IMR-90 (cell line): ENCODE measurements around the gene PDIA3. TPM values are rescaled to one million over a fixed set of nuclear protein-coding genes. Genes with fewer than 3 reads are reported as not detected.

Experiments used
- ATAC-seq: fragments of 200-7000 bp; cut with Tn5 transposase; 2 replicates; pipeline ENCODE4 v1.9.1; 2020; ENCODE audit warnings: low read depth, mild to moderate bottlenecking, moderate library complexity
- BruUV-seq: library from RNA; stranded (reverse); fragments of 400-500 nt; replicated peaks from 2 replicates; lab custom pipeline; 2021; lab: Mats Ljungman, UMichigan
- CTCF ChIA-PET: fragments of 300-600 bp; formaldehyde crosslinking; extraction: SDS; loops from one replicate; lab custom pipeline; 2021; ENCODE audit warnings: antibody characterized with exemption; lab: Yijun Ruan, JAX
- POLR2A ChIA-PET: fragments of 300-600 bp; sonication (Branson Sonifier 250); formaldehyde crosslinking; loops from one replicate; lab custom pipeline; 2022; ENCODE audit warnings: antibody characterized with exemption; ENCODE audit not compliant: unreplicated experiment; lab: Charles Lee
- DNase-seq: peaks from one replicate; pipeline ENCODE4 v3.0.0; 2013
- H2AFZ ChIP-seq: replicated peaks from 2 replicates; pipeline ENCODE3; 2013; ENCODE audit warnings: low read length, mild to moderate bottlenecking; ENCODE audit not compliant: poor library complexity
- H2AK5ac ChIP-seq: 2 replicates; pipeline ENCODE4 v1.6.1; 2013; ENCODE audit warnings: low read depth, low read length, inconsistent platforms
- H2AK9ac ChIP-seq: replicated peaks from 2 replicates; pipeline ENCODE3; 2013; ENCODE audit warnings: mild to moderate bottlenecking, low read depth, low read length, moderate library complexity; ENCODE audit not compliant: poor library complexity
- H2BK120ac ChIP-seq: 2 replicates; pipeline ENCODE4 v1.6.1; 2013; ENCODE audit warnings: low read depth, low read length, inconsistent platforms
- H2BK15ac ChIP-seq: 3 replicates; pipeline ENCODE4 v1.6.1; 2013; ENCODE audit warnings: low read depth, low read length, inconsistent platforms
- H2BK20ac ChIP-seq: 2 replicates; pipeline ENCODE4 v1.6.1; 2013; ENCODE audit warnings: low read depth, mild to moderate bottlenecking, inconsistent platforms, low read length, moderate library complexity
- H2BK5ac ChIP-seq: 2 replicates; pipeline ENCODE4 v1.6.1; 2013; ENCODE audit warnings: mild to moderate bottlenecking, low read depth, low read length, inconsistent platforms; ENCODE audit not compliant: poor library complexity, severe bottlenecking
- H3K14ac ChIP-seq: replicated peaks from 2 replicates; pipeline ENCODE4 v1.6.1; 2013; ENCODE audit warnings: low read depth, low read length, inconsistent platforms
- H3K18ac ChIP-seq: 2 replicates; pipeline ENCODE4 v1.6.1; 2013; ENCODE audit warnings: low read depth, low read length, control low read depth
- H3K23ac ChIP-seq: 2 replicates; pipeline ENCODE4 v1.6.1; 2013; ENCODE audit warnings: low read depth, low read length, inconsistent platforms
- H3K27ac ChIP-seq: 2 replicates; pipeline ENCODE4 v1.5.1; 2013; ENCODE audit warnings: mild to moderate bottlenecking, control low read depth, low read length; ENCODE audit not compliant: insufficient read depth
- H3K27me3 ChIP-seq: 2 replicates; pipeline ENCODE4 v1.6.1; 2013; ENCODE audit warnings: low read length; ENCODE audit not compliant: control insufficient read depth, insufficient read depth
- H3K36me3 ChIP-seq: 2 replicates; pipeline ENCODE4 v1.6.1; 2013; ENCODE audit warnings: low read length, mixed read lengths; ENCODE audit not compliant: control insufficient read depth, insufficient read depth
- H3K4ac ChIP-seq: 2 replicates; pipeline ENCODE4 v1.6.1; 2013; ENCODE audit warnings: low read depth, low read length, inconsistent platforms
- H3K4me1 ChIP-seq: 2 replicates; pipeline ENCODE4 v1.6.1; 2013; ENCODE audit warnings: low read length, mixed read lengths; ENCODE audit not compliant: control insufficient read depth, insufficient read depth
- H3K4me2 ChIP-seq: 2 replicates; pipeline ENCODE4 v1.6.1; 2013; ENCODE audit warnings: low read depth, mild to moderate bottlenecking, control low read depth, low read length, moderate library complexity
- H3K4me3 ChIP-seq: 2 replicates; pipeline ENCODE4 v1.5.1; 2013; ENCODE audit warnings: low read depth, mild to moderate bottlenecking, control low read depth, low read length, moderate library complexity; ENCODE audit not compliant: insufficient read depth
- H3K56ac ChIP-seq: 2 replicates; pipeline ENCODE4 v1.6.1; 2013; ENCODE audit warnings: low read length, inconsistent platforms; ENCODE audit not compliant: insufficient read depth; ENCODE audit errors: extremely low read depth
- H3K79me1 ChIP-seq, 2 experiments: 2 replicates each; pipeline ENCODE4 v1.6.1; 2013; ENCODE audit warnings: low read length in 2 of 2, inconsistent platforms in 1 of 2, low read depth in 1 of 2
- H3K9ac ChIP-seq: 2 replicates; pipeline ENCODE4 v1.6.1; 2013; ENCODE audit warnings: low read depth, low read length, control low read depth
- H3K9me1 ChIP-seq: 2 replicates; pipeline ENCODE4 v1.6.1; 2013; ENCODE audit warnings: low read length, inconsistent platforms; ENCODE audit not compliant: insufficient read depth
- H3K9me3 ChIP-seq: 2 replicates; pipeline ENCODE4 v1.6.1; 2013; ENCODE audit warnings: low read length; ENCODE audit not compliant: control insufficient read depth, insufficient read depth
- H4K20me1 ChIP-seq: 2 replicates; pipeline ENCODE4 v1.6.1; 2013; ENCODE audit warnings: low read length, inconsistent platforms; ENCODE audit not compliant: insufficient read depth
- H4K5ac ChIP-seq: 2 replicates; pipeline ENCODE4 v1.6.1; 2013; ENCODE audit warnings: mild to moderate bottlenecking, low read depth, low read length, control low read depth
- H4K8ac ChIP-seq, 2 experiments: 2 replicates each; pipeline ENCODE4 v1.6.1; 2013; ENCODE audit warnings: low read depth in 2 of 2, low read length in 2 of 2, control low read depth in 1 of 2, inconsistent platforms in 1 of 2
- H4K91ac ChIP-seq: 2 replicates; pipeline ENCODE4 v1.6.1; 2013; ENCODE audit warnings: low read depth, low read length, inconsistent platforms; ENCODE audit not compliant: insufficient read depth
- BHLHE40 ChIP-seq: fragments of 150-350 bp; IDR thresholded peaks from 2 replicates; pipeline ENCODE4 v1.6.1; 2016; ENCODE audit warnings: mild to moderate bottlenecking, low read depth, low read length
- ELK1 ChIP-seq: fragments of 150-350 bp; IDR thresholded peaks from 2 replicates; pipeline ENCODE4 v1.6.1; 2016; ENCODE audit warnings: low read depth, mild to moderate bottlenecking, low read length, moderate library complexity, borderline replicate concordance
- MXI1 ChIP-seq: IDR thresholded peaks from 2 replicates; pipeline ENCODE4 v1.6.1; 2012; ENCODE audit warnings: low read depth, mild to moderate bottlenecking, low read length, moderate library complexity, borderline replicate concordance
- POLR2A ChIP-seq: IDR thresholded peaks from 2 replicates; pipeline ENCODE4 v1.6.1; 2012; ENCODE audit warnings: mild to moderate bottlenecking, low read depth, low read length
- RAD21 ChIP-seq: IDR thresholded peaks from 2 replicates; pipeline ENCODE4 v1.6.1; 2012; ENCODE audit warnings: low read length, improper control_type of control experiment
- RCOR1 ChIP-seq: IDR thresholded peaks from 2 replicates; pipeline ENCODE4 v1.6.1; 2012; ENCODE audit warnings: mild to moderate bottlenecking, low read length, improper control_type of control experiment; ENCODE audit not compliant: insufficient replicate concordance
- SMC3 ChIP-seq: fragments of 150-350 bp; IDR thresholded peaks from 2 replicates; pipeline ENCODE4 v1.6.1; 2016; ENCODE audit warnings: low read depth, mild to moderate bottlenecking, antibody characterized with exemption, low read length, moderate library complexity
- WGBS, 2 experiments: methylation state at CpG; one replicate each; pipeline versions ENCODE4 v1.1.5 to v1.1.7; 2013; ENCODE audit warnings: missing lambda C conversion rate in 2 of 2; ENCODE audit not compliant: insufficient read length in 1 of 2; ENCODE audit errors: extremely low coverage in 2 of 2; 5-methylcytosine and 5-hydroxymethylcytosine counted together
- dilution Hi-C: fragments of 300-500 bp; cut with HindIII; formaldehyde crosslinking; loops from one replicate; pipeline ENCODE4 v1.14.3; 2018; ENCODE audit warnings: low sequenced_read_pairs; ENCODE audit not compliant: unreplicated experiment
- in situ Hi-C: fragments of 300-500 bp; cut with MboI; formaldehyde crosslinking; loops from 3 replicates; pipeline ENCODE4 v1.14.3; 2019; ENCODE audit warnings: low sequenced_read_pairs, inconsistent platforms, mixed read lengths
- intact Hi-C: fragments of 100-400 bp; cut with micrococcal nuclease; formaldehyde crosslinking; loops from 2 replicates; pipeline ENCODE4 v1.10.0; 2022
- polyA plus RNA-seq, 3 experiments: library from polyadenylated mRNA; depleted of rRNA; stranded (reverse); fragments of >200 nt; gene quantifications; 2 replicates each; pipeline ENCODE4 v1.2.3, GENCODE V29; 2012; ENCODE audit warnings: low replicate concordance in 1 of 3
- total RNA-seq: library from RNA; depleted of rRNA; stranded (reverse); fragments of >200 nt; gene quantifications from 2 replicates; pipeline ENCODE4 v1.2.3, GENCODE V29; 2012

PDIA3 gene
- total and polyA plus RNA-seq, 2 of the 4 experiments (the other 2 are of a cell fraction) = 103 to 396 TPM

DNA sequence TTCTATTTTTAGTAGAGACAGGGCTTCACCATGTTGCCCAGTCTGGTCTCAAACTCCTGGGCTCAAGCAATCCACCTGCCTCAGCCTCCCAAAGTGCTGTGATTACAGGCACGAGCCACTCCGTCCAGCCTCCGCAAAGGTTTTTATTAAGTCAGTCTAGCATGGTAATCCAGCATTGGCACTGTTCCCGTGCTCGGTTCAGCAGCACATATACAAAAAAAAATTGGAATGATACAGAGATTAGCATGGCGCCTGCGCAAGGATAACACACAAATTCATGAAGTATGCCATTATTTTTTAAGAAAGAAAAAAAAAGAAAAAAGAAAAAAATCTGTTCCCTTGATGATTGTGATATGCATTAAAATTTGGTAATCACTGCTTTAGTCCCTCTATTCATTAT lies 44.1 kb upstream of the PDIA3 start:
- dilution Hi-C loops = no loop called here
- no peak overlapping the region for H3K4me3 ChIP-seq
- H2AFZ ChIP-seq = no peak overlapping the region

More for the DNA sequence above, 44.1 kb upstream of the PDIA3 start:
- no peak overlapping the region for H2AK5ac ChIP-seq
- no peak for ATAC-seq
- H3K27ac ChIP-seq = no peak overlapping the region
- no peak for DNase-seq
- H3K56ac ChIP-seq = no peak overlapping the region
- H2BK20ac ChIP-seq = no peak overlapping the region
- H3K4me2 ChIP-seq = no peak overlapping the region
- no peak overlapping the region for H3K18ac ChIP-seq
- no peak overlapping the region for H2BK5ac ChIP-seq
- H3K4ac ChIP-seq = no peak overlapping the region
- no CpG with 5 or more reads among the region's 7 CpGs for WGBS, 2 experiments
- ChIA-PET CTCF (no interaction called here), POLR2A (no interaction called here)
- H3K79me1 ChIP-seq = no peaks in the 10 kb centered on the region
- no peaks in the 10 kb centered on the region for H3K36me3 ChIP-seq
- no peak overlapping the region for H4K91ac ChIP-seq
- no peak overlapping the region for H2AK9ac ChIP-seq
- H3K9me3 ChIP-seq = no peaks in the 10 kb centered on the region
- no peak overlapping the region for H2BK120ac ChIP-seq
- no peak overlapping the region for H4K8ac ChIP-seq
- H3K23ac ChIP-seq = no peak overlapping the region
- no peak overlapping the region for H3K9ac ChIP-seq
- no peak overlapping the region for H3K14ac ChIP-seq
- H2BK15ac ChIP-seq = no peak overlapping the region
- H3K27me3 ChIP-seq = peaks cover 21% of the 10 kb centered on the region
- no peaks in the 10 kb centered on the region for H3K9me1 ChIP-seq
- in situ Hi-C loops = no loop called here
- no peaks in the 10 kb centered on the region for H3K4me1 ChIP-seq
- BruUV-seq = no TSS peak
- H4K5ac ChIP-seq = no peak overlapping the region
- no peaks in the 10 kb centered on the region for H4K20me1 ChIP-seq
- intact Hi-C loops = no loop called here
- TF ChIP-seq SMC3 (no peak), POLR2A (no peak), ELK1 (no peak), BHLHE40 (no peak), RAD21 (no peak), RCOR1 (no peak), MXI1 (no peak)
